MM.1S (cell line): ENCODE results near the gene CNR1.

Experiments used
- EZH2 ChIP-seq: fragments of 300-600 bp; sonication (generic); optimal IDR thresholded peaks from 2 replicates; pipeline ENCODE3; 2017; ENCODE audit warnings: low read depth, mild to moderate bottlenecking, antibody characterized with exemption, low read length, mixed read lengths
- EZH2phosphoT487 ChIP-seq: fragments of 300-600 bp; sonication (generic); IDR thresholded peaks from 2 replicates; pipeline ENCODE4 v1.6.1; 2018; ENCODE audit warnings: antibody characterized with exemption, low read length
- TF ChIP-seq, protein P1 (sequence below): fragments of 300-600 bp; sonication (generic); IDR thresholded peaks from 2 replicates; pipeline ENCODE4 v1.5.1; 2016; ENCODE audit warnings: antibody characterized with exemption, low read length, mixed read lengths

GRCh38 chr6:88114838-88115237, 51.3 kb downstream of the CNR1 start:
- TF ChIP-seq EZH2 (no peak), EZH2phosphoT487 (no peak)
- TF ChIP-seq, protein P1, sequence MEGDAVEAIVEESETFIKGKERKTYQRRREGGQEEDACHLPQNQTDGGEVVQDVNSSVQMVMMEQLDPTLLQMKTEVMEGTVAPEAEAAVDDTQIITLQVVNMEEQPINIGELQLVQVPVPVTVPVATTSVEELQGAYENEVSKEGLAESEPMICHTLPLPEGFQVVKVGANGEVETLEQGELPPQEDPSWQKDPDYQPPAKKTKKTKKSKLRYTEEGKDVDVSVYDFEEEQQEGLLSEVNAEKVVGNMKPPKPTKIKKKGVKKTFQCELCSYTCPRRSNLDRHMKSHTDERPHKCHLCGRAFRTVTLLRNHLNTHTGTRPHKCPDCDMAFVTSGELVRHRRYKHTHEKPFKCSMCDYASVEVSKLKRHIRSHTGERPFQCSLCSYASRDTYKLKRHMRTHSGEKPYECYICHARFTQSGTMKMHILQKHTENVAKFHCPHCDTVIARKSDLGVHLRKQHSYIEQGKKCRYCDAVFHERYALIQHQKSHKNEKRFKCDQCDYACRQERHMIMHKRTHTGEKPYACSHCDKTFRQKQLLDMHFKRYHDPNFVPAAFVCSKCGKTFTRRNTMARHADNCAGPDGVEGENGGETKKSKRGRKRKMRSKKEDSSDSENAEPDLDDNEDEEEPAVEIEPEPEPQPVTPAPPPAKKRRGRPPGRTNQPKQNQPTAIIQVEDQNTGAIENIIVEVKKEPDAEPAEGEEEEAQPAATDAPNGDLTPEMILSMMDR = no peak
